HEK293T (cell line): ENCODE measurements around the gene PRRT2.

ENCODE experiments used
- CTBP1 ChIP-seq: fragments of 450-650 bp; IDR thresholded peaks from 2 replicates; pipeline ENCODE4 v1.6.1; 2016; ENCODE audit warnings: borderline replicate concordance
- FOXM1 ChIP-seq: fragments of 450-650 bp; IDR thresholded peaks from 2 replicates; pipeline ENCODE4 v1.6.1; 2017; ENCODE audit warnings: mild to moderate bottlenecking, borderline replicate concordance
- HDGF ChIP-seq: fragments of 450-650 bp; IDR thresholded peaks from 2 replicates; pipeline ENCODE4 v1.6.1; 2017; ENCODE audit warnings: antibody characterized with exemption, borderline replicate concordance
- SUZ12 ChIP-seq: fragments of 450-650 bp; IDR thresholded peaks from 2 replicates; pipeline ENCODE4 v1.6.1; 2016; ENCODE audit warnings: mild to moderate bottlenecking
- TARDBP ChIP-seq: fragments of 450-650 bp; IDR thresholded peaks from 2 replicates; pipeline ENCODE4 v1.6.1; 2016

- TF ChIP-seq HDGF (no peak), TARDBP (no peak), CTBP1 (no peak), FOXM1 (no peak), SUZ12 (no peak)
These were observed 45.4 kb upstream of the PRRT2 start for GRCh38 chr16:29766571-29766970.
